HG02623 (cell line): ENCODE results near the gene NT5DC4.

Source experiments
- ATAC-seq: cut with Tn5 transposase; IDR thresholded peaks from one replicate; pipeline ENCODE4 v1.9.1; 2021; ENCODE audit warnings: moderate library complexity; ENCODE audit not compliant: unreplicated experiment

NT5DC4 gene

DNA sequence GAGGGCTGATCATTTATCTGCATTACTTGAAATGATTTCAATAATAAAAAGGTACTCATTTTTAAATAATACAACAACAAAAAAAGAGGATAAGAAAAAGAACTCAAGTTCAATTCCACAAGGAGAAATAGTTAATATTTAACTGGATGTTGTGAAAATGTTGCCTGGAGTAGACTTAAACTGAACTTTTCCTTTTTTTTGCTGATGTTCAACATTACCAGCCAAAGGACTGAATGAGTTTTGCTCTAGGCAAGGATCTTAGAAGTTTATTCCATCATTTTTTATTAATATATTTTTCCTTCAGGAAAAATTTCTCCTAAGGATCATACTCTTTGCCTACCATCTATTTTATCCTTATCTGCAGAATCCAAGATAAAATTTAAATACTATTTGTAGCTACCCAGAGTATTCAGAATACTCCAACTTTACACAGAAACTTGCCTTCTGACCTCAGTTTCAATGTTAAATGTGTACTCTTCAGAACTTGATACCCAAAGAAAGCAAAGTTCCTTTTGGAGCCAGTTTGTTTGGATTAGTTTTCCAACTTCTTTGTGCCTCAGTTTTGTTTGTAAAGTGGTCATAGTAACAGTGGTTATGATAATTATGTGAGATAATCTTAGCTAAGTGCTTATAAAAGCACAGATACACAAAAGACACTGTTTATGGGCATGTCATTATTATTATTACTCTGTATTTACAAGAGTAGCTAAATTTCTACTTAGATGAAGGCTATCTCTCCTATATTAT lies 30.8 kb downstream of the NT5DC4 start:
- no peak for ATAC-seq

DNA sequence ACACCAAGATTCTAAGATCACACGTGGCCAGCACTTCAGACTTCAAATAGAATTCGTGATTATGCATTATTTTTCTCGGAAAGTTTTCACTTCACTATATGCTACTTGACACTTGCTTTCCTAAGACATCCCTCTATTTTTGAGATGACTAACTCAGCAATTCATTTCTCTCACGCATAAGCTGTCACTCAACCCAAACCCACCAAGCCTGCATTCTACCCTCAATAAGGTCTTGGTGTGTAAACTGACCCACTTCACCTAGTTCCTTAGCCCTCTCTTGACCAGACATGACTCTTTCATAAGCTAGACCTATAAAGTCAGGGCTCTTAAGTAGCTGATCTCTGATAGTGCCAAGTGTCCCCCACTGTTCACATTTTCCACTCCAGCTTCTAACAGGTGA lies 31.8 kb downstream of the NT5DC4 start:
- no peak for ATAC-seq

GRCh38 chr2:112754564-112754963 lies 33.7 kb downstream of the NT5DC4 start:
- no peak for ATAC-seq

- ATAC-seq: no peak
Measured at GRCh38 chr2:112755444-112755843, 34.6 kb downstream of the NT5DC4 start.

DNA sequence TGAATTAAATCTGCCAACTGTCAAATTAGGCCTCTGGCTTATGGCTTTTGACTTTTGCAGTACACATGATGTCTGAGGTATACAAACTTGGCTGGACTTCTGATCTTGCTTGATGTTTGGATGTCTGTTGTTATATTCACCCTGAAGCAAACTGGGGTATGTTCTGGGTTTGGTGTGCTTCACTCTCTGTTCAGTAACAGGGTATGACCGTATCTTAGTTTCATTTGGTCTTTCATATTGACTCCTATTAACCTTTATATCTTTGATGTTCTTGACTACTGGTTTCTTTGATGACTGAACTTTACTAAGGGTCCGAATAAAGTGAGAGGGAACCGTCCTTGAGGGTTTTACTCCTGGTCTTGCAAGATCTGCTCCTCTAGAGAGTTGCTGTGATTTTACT lies 35.4 kb downstream of the NT5DC4 start:
- ATAC-seq: no peak

- ATAC-seq: no peak
Measured at GRCh38 chr2:112757265-112757664, 36.4 kb downstream of the NT5DC4 start.

DNA sequence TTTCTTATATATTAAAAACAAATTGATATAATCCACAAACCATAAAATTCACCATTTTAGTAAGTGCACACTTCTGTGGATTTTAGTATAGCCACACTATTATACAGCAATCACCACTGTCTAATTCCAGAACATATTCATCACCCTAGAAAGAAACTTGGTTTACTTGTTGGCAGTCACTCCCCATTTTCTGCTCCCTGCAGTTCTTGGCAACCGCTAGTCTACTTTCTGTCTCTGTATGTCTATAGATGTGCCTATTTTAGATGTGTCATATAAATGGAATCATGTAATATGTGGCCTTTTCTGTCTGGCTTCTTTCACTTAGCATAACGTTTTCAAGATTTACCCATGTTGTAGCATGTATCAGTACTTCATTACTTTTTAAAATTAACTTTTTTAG lies 37.9 kb downstream of the NT5DC4 start:
- ATAC-seq: no peak

DNA sequence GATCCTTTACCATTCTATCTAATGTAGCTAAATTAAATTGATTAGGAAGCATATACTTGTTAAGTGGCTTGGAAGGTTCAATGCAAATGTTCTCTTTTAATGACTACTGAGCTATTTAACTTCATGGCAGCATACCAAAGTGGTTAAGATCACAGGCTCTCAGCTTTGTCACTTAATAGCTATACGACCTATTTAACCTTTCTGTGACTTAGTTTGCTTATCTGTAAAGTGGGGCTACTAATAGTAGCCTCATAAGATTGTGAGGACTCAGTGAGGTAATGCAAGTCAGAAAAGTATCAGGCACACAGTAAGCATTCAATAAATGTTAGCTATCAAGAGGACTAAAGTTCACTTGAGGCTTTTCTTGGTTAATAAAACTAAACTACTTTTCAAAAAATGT lies 39.3 kb downstream of the NT5DC4 start:
- ATAC-seq: no peak

- ATAC-seq: no peak
Measured at GRCh38 chr2:112762276-112762675, 41.5 kb downstream of the NT5DC4 start.

GRCh38 chr2:112764071-112765044 lies 43.5 kb downstream of the NT5DC4 start, which contains the start of gene CKAP2L:
Gene CKAP2L, minus strand, starts transcription at chr2:112764609. Its CDS starts 11 bp downstream, at chr2:112764598.
- peak; percentile 99 for ATAC-seq

DNA sequence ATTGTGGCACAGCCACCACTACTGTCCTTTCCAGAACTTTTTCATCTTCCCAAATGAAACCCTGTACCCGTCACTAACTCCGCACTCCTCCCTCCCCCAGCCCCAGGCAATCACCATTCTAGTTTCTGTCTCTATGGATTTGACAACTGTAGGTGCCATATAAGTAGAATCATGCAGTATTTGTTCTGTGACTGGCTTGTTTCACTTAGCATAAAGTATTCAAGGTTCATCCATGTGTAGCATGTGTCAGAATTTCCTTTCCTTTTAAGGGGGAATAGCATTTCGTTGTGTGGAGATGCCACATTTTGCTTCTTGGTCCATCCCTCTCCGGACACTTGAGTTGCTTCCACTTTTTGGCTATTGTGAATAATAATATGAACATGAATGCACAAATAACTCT lies 44.4 kb downstream of the NT5DC4 start:
- ATAC-seq: no peak

- ATAC-seq: no peak
Measured at GRCh38 chr2:112767693-112768330, 47.0 kb downstream of the NT5DC4 start.

GRCh38 chr2:112768432-112768831 lies 47.6 kb downstream of the NT5DC4 start:
- ATAC-seq: no peak

DNA sequence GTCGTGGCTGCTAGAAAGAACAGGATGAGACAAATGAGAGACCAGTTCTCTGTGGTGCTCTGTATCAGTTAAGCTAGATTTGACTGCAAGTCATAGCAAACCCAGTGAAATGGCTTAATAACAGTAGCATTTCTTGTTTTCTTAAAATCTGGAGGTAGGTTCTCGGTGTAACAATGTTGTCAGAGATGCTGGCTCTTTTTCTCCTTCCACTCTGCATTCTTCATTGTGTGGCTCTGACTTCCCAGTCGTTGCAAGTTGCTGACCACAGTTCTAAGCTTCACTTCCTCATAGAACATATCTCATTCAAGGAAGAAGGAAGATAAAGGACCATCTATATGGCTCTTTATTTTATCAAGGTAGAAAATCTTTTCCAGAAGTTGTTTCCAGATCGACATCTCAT lies 51.5 kb downstream of the NT5DC4 start:
- ATAC-seq: no peak

- no peak for ATAC-seq
Measured at GRCh38 chr2:112772911-112773475, 52.2 kb downstream of the NT5DC4 start.

DNA sequence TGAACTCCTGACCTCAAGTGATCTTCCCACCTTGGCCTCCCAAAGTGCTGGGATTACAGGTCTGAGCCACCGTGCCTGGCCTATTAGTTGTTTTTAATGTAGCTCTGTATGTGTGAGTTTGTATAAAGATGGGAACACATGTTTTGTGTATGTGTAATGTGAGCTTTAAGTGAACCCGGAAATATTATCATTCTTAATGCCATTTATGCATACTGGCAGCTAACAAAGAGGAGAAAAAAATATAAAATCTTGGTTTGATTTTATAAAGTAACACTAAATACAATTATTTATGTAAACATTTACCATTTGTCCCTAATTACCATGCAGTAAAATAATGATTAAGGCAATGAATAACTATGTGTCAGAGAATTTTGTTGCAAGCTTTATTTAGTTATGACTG lies 52.7 kb downstream of the NT5DC4 start:
- no peak for ATAC-seq

DNA sequence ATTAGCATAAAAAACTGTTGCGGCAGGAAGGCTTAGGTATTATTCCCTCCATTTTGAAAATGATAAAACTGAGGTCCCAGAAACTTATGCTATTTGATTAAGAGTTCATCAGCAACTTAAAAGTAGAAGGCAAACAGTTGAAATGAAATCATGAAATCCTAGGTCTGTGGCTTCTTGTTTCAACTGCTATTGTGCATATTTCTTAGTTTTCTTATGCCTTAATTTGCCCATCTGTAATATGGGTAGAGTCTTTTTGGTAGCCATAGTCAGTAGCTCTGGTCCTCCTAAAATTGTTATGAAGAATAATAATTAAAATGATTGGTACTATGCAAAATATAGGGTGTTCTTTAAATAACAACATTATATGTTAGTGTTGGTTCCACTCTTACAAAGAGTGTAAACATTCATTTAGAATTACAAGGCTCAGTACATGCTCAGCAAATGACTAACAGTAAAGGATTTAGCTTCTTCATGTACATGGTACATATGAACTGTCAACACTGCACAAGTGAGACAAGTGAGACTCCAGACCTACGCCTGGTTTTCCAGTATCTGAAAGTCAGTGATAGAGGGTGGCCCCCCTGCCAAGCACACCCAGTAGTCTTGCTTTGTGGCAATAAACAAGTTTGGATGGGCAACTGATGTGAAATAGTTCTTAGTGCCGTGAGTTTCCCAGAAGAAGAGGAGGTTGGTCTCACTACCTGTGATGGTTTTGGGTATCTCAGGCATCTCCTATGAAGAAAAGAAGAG lies 53.9 kb downstream of the NT5DC4 start:
- no peak for ATAC-seq

GRCh38 chr2:112776113-112776512 lies 55.3 kb downstream of the NT5DC4 start:
- ATAC-seq: no peak

DNA sequence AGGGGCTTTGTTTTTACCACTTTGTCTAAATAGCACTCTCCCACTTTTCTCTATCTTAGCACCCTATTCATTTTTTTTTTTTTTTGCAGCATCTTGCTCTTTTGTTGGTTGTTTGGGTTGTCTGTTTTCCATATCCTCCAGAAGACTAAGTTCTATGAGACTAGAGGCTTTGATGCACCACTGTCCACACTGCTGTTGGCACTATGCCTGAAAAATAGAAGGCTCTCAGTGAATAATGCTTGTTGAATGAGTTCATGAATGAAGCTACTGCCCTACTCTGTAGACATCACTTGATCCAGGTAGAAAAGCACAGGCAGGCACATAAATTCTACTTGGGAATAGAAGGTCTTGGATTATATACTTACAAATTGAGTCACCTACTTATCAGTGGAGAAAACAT lies 56.2 kb downstream of the NT5DC4 start:
- no peak for ATAC-seq

GRCh38 chr2:112779598-112779997 lies 58.8 kb downstream of the NT5DC4 start:
- ATAC-seq: no peak
